Cardiac ventricle fibroblast (primary cell): ENCODE data around the gene PARD6G. TPM values are rescaled to one million over a fixed set of nuclear protein-coding genes. Genes with fewer than 3 reads are reported as not detected.

Source experiments
- total RNA-seq: library from RNA; depleted of rRNA; stranded (reverse); fragments of >200 nt; gene quantifications from 2 replicates; pipeline ENCODE4 v1.2.3, GENCODE V29; 2015

Gene PARD6G
- 1.4 and 1.8 TPM in 2 replicates for total RNA-seq

GRCh38 chr18:80247393-80247841, at the start of gene PARD6G:
Gene PARD6G (minus strand): TSS chr18:80247514. CDS start chr18:80247348, 166 bp downstream.

GRCh38 chr18:80108739-80109675, 138.3 kb downstream of the PARD6G start, which contains the start of gene ADNP2:
Gene ADNP2 (plus strand): TSS chr18:80109262. CDS start chr18:80117543, 8,281 bp downstream.

Other genes starting within 250 kb of the PARD6G start
- gene RBFA, start 213.1 kb downstream of the PARD6G start, total RNA-seq, result 18.0 and 21.7 TPM in 2 replicates
- 8.0 and 10.1 TPM in 2 replicates for gene ADNP2, start 138.3 kb downstream of the PARD6G start, total RNA-seq